Endothelial cell of umbilical vein (primary cell): Measurements from ENCODE around the gene RABL6. TPM values are rescaled to one million over a fixed set of nuclear protein-coding genes. Genes with fewer than 3 reads are reported as not detected.

ENCODE experiments used
- BruUV-seq: library from RNA; stranded (reverse); fragments of 400-500 nt; replicated peaks from 2 replicates; lab custom pipeline; 2021; lab: Mats Ljungman, UMichigan
- CTCF ChIA-PET: fragments of 300-600, 350-600 bp; sonication (Branson Sonifier 250); formaldehyde crosslinking; loops from one replicate; lab custom pipeline; 2021; ENCODE audit warnings: antibody characterized with exemption, inconsistent platforms; lab: Charles Lee
- POLR2A ChIA-PET: fragments of 300-600, 350-600 bp; sonication (Branson Sonifier 250); formaldehyde crosslinking; loops from one replicate; lab custom pipeline; 2021; ENCODE audit warnings: antibody characterized with exemption, inconsistent platforms; lab: Charles Lee
- DNase-seq: peaks from one replicate; pipeline ENCODE4 v3.0.0-alpha.2; 2011; ENCODE audit warnings: low read depth, low spot score
- FAIRE-seq: peaks from 2 replicates; lab custom pipeline; 2011; peaks lifted over from hg19 to GRCh38; lab: Jason Lieb, UNC
- H2AFZ ChIP-seq: 2 replicates; pipeline ENCODE4 v1.6.0; 2012; ENCODE audit warnings: low read depth, low read length, control low read depth, inconsistent platforms
- H3K27ac ChIP-seq: 2 replicates; pipeline ENCODE4 v1.5.1; 2011; ENCODE audit warnings: low read depth, mild to moderate bottlenecking, control low read depth, low read length, moderate library complexity; ENCODE audit not compliant: insufficient read depth
- H3K27me3 ChIP-seq, 2 experiments: 2 replicates each; pipeline versions ENCODE4 v1.6.0 to v1.6.1; 2011; ENCODE audit warnings: low read length in 2 of 2, mixed read lengths in 1 of 2; ENCODE audit not compliant: control insufficient read depth in 2 of 2, insufficient read depth in 2 of 2
- H3K36me3 ChIP-seq, 2 experiments: 2 replicates in 1 of 2; 3 replicates in 1 of 2; pipeline ENCODE4 v1.5.1; 2011; ENCODE audit warnings: low read length in 2 of 2, mild to moderate bottlenecking in 1 of 2, moderate library complexity in 1 of 2; ENCODE audit not compliant: control insufficient read depth in 2 of 2, insufficient read depth in 2 of 2; ENCODE audit errors: extremely low read depth in 1 of 2
- H3K4me1 ChIP-seq: 3 replicates; pipeline ENCODE4 v1.5.1; 2011; ENCODE audit warnings: mild to moderate bottlenecking, low read length; ENCODE audit not compliant: control insufficient read depth, insufficient read depth; ENCODE audit errors: extremely low read depth
- H3K4me2 ChIP-seq: 2 replicates; pipeline ENCODE4 v1.6.1; 2011; ENCODE audit warnings: low read length, control low read depth, mixed read lengths; ENCODE audit not compliant: insufficient read depth
- H3K4me3 ChIP-seq, 3 experiments: fragments of 200-600 bp in 1 of 3; sonication (generic), shearing (Covaris generic) in 1 of 3; replicated peaks in 1 of 3; 2 replicates each; pipeline ENCODE4 v1.5.1; 2011 to 2016; ENCODE audit warnings: control low read depth in 3 of 3, low read length in 3 of 3, mild to moderate bottlenecking in 2 of 3, inconsistent platforms in 1 of 3, low read depth in 1 of 3, moderate library complexity in 1 of 3; ENCODE audit not compliant: insufficient read depth in 1 of 3
- H3K79me2 ChIP-seq: 2 replicates; pipeline ENCODE4 v1.6.0; 2012; ENCODE audit warnings: low read length, inconsistent platforms; ENCODE audit not compliant: control insufficient read depth, insufficient read depth
- H3K9ac ChIP-seq: replicated peaks from 2 replicates; pipeline ENCODE3; 2011; ENCODE audit warnings: low read length, control low read depth; ENCODE audit not compliant: insufficient read depth; ENCODE audit errors: extremely low read depth
- H3K9me1 ChIP-seq: replicated peaks from 3 replicates; pipeline ENCODE4 v1.6.0; 2011; ENCODE audit warnings: mild to moderate bottlenecking, low read length; ENCODE audit not compliant: control insufficient read depth, insufficient read depth; ENCODE audit errors: extremely low read depth
- H3K9me3 ChIP-seq: replicated peaks from 2 replicates; pipeline ENCODE4 v1.5.1; 2012; ENCODE audit warnings: low read length, inconsistent platforms; ENCODE audit not compliant: control insufficient read depth, insufficient read depth
- H4K20me1 ChIP-seq: replicated peaks from 2 replicates; pipeline ENCODE3; 2011; ENCODE audit warnings: mild to moderate bottlenecking, low read length; ENCODE audit not compliant: control insufficient read depth, insufficient read depth; ENCODE audit errors: extremely low read depth
- CTCF ChIP-seq, 2 donors: IDR thresholded peaks; 1 replicate in 1 of 2; 2 replicates in 1 of 2; pipeline ENCODE4 v1.5.1; 2011; ENCODE audit warnings: low read length in 2 of 2, mild to moderate bottlenecking in 2 of 2, moderate library complexity in 2 of 2, control low read depth in 1 of 2, inconsistent platforms in 1 of 2, low read depth in 1 of 2; ENCODE audit not compliant: insufficient read depth in 1 of 2; ENCODE audit errors: extremely low read depth in 1 of 2
- EZH2 ChIP-seq: IDR thresholded peaks from 2 replicates; pipeline ENCODE4 v1.6.1; 2012; ENCODE audit warnings: borderline replicate concordance, low read depth, mild to moderate bottlenecking, moderate library complexity, low read length, inconsistent platforms; ENCODE audit not compliant: severe bottlenecking
- FOS ChIP-seq: IDR thresholded peaks from 2 replicates; pipeline ENCODE4 v1.6.1; 2011; ENCODE audit warnings: mild to moderate bottlenecking, low read length, moderate library complexity, borderline replicate concordance; ENCODE audit not compliant: insufficient read depth
- JUN ChIP-seq: IDR thresholded peaks from 2 replicates; pipeline ENCODE4 v1.6.1; 2011; ENCODE audit warnings: borderline replicate concordance, low read depth; ENCODE audit not compliant: insufficient read length, insufficient read depth
- MAX ChIP-seq: IDR thresholded peaks from 2 replicates; pipeline ENCODE4 v1.6.1; 2011; ENCODE audit not compliant: insufficient read depth, insufficient read length
- MYC ChIP-seq: IDR thresholded peaks from one replicate; pipeline ENCODE4 v1.6.1; 2011; ENCODE audit warnings: mild to moderate bottlenecking, low read depth, low read length
- POLR2A ChIP-seq: IDR thresholded peaks from 2 replicates; pipeline ENCODE4 v1.6.1; 2012; ENCODE audit warnings: low read depth, mild to moderate bottlenecking, control low read depth, low read length
- POLR2AphosphoS5 ChIP-seq: IDR thresholded peaks from 2 replicates; pipeline ENCODE4 v1.6.1; 2012; ENCODE audit warnings: low read depth, mild to moderate bottlenecking, control low read depth, low read length, moderate library complexity; ENCODE audit not compliant: insufficient read depth
- dilution Hi-C: fragments of 300-500 bp; cut with MboI; formaldehyde crosslinking; loops from one replicate; pipeline ENCODE4 v1.15.0; 2019; ENCODE audit warnings: low sequenced_read_pairs; ENCODE audit not compliant: extremely low pct_ligation_motif_present
- intact Hi-C: fragments of 100-400 bp; cut with micrococcal nuclease; formaldehyde crosslinking; loops from one replicate; pipeline ENCODE4 v1.10.0; 2022
- polyA plus RNA-seq, 4 experiments: library from polyadenylated mRNA; depleted of rRNA in 3 of 4; stranded (reverse) in 3 of 4; unstranded in 1 of 4; fragments of >200 nt; gene quantifications; 2 replicates each; pipeline versions ENCODE4 v1.2.1 to v1.2.3, GENCODE V29; 2011 to 2012; ENCODE audit warnings: missing spikeins in 1 of 4
- total RNA-seq: library from RNA; stranded (reverse); gene quantifications from 2 replicates; pipeline ENCODE4 v1.2.3, GENCODE V29; 2021

RABL6 gene
- total and polyA plus RNA-seq, 2 donors (not counting 3 experiments of a cell fraction or from before 2014, with no cell fraction given): 60.8 to 112 TPM

GRCh38 chr9:136784249-136784996 is 23.3 kb upstream of the RABL6 start:
- ChIA-PET CTCF (no interaction called here), POLR2A (no interaction called here)
- FAIRE-seq (no peak), DNase-seq (peak; percentile 28)
- no peak overlapping the region for H3K9ac ChIP-seq
- no peaks in the 10 kb centered on the region for H3K9me3 ChIP-seq
- H3K27me3 ChIP-seq: peaks cover 2 to 15% of the 10 kb centered on the region in 2 experiments
- H3K27ac ChIP-seq: no peak overlapping the region
- H3K9me1 ChIP-seq: no peaks in the 10 kb centered on the region
- no peaks in the 10 kb centered on the region for H3K4me1 ChIP-seq
- H3K4me2 ChIP-seq: no peak overlapping the region
- H3K4me3 ChIP-seq: no peak overlapping the region
- dilution Hi-C loops (no loop called here), intact Hi-C loops (no loop called here)
- no peaks in the 10 kb centered on the region for H4K20me1 ChIP-seq
- no peaks in the 10 kb centered on the region for H3K36me3 ChIP-seq
- no TSS peak for BruUV-seq
- no peak overlapping the region for H2AFZ ChIP-seq
- TF ChIP-seq POLR2AphosphoS5: no peak
- peak in 1 of 2 donors; percentile 14 for TF ChIP-seq CTCF (IDR thresholded peaks at IDR 0.05; ENCODE audit: extremely low read depth in 1 of 2, insufficient read depth in 1 of 2, low read depth in 1 of 2, low read length in 2 of 2)
- H3K79me2 ChIP-seq: no peaks in the 10 kb centered on the region

GRCh38 chr9:136784997-136785361 is 22.8 kb upstream of the RABL6 start:
- H2AFZ ChIP-seq: no peak overlapping the region
- H3K27me3 ChIP-seq: peaks cover 2 to 10% of the 10 kb centered on the region in 2 experiments
- no peak overlapping the region for H3K4me2 ChIP-seq
- no peak overlapping the region for H3K27ac ChIP-seq
- no peak for FAIRE-seq
- no peaks in the 10 kb centered on the region for H3K36me3 ChIP-seq
- no peaks in the 10 kb centered on the region for H3K4me1 ChIP-seq
- CTCF ChIA-PET: interaction anchor here (0.6 kb wide), 1 partner anchor 50 kb away, joined by 3 read pairs; no protein-coding TSS in a partner anchor
- no peaks in the 10 kb centered on the region for H3K9me1 ChIP-seq
- no peaks in the 10 kb centered on the region for H3K79me2 ChIP-seq
- H4K20me1 ChIP-seq: no peaks in the 10 kb centered on the region
- intact Hi-C loops: loop anchor here (5.0 kb wide), 1 partner anchor 452 kb away; no protein-coding TSS in a partner anchor
- TF ChIP-seq CTCF (IDR thresholded peaks at IDR 0.05; ENCODE audit: extremely low read depth in 1 of 2, insufficient read depth in 1 of 2, low read depth in 1 of 2, low read length in 2 of 2): no peak
- no peak for TF ChIP-seq POLR2AphosphoS5
- TF ChIP-seq JUN: no peak
- no peak for TF ChIP-seq FOS
- TF ChIP-seq POLR2A: no peak
- TF ChIP-seq MYC: no peak
- no peak for TF ChIP-seq MAX
- no peak for TF ChIP-seq EZH2
- no TSS peak for BruUV-seq
- dilution Hi-C loops: no loop called here
- no peaks in the 10 kb centered on the region for H3K9me3 ChIP-seq
- DNase-seq: no peak
- H3K4me3 ChIP-seq: no peak overlapping the region
- no peak overlapping the region for H3K9ac ChIP-seq
- POLR2A ChIA-PET: no interaction called here
